HG03521 (cell line): ENCODE data around the gene TMC5.
"Not testable (repeated sequence)": the region's sequence is repeated elsewhere in the genome, so short reads cannot be mapped to it uniquely, and the experiment has no call there.

Experiments used
- ATAC-seq: cut with Tn5 transposase; IDR thresholded peaks from one replicate; pipeline ENCODE4 v1.9.1; 2021; ENCODE audit warnings: mild to moderate bottlenecking, moderate library complexity; ENCODE audit not compliant: unreplicated experiment

TMC5 gene

GRCh38 chr16:19528666-19529065 lies 111.0 kb downstream of the TMC5 start:
- no peak for ATAC-seq

- ATAC-seq = no peak
These were observed 114.9 kb downstream of the TMC5 start for GRCh38 chr16:19532601-19533000.

GRCh38 chr16:19540241-19540970 lies 122.7 kb downstream of the TMC5 start:
- ATAC-seq = no peak

DNA sequence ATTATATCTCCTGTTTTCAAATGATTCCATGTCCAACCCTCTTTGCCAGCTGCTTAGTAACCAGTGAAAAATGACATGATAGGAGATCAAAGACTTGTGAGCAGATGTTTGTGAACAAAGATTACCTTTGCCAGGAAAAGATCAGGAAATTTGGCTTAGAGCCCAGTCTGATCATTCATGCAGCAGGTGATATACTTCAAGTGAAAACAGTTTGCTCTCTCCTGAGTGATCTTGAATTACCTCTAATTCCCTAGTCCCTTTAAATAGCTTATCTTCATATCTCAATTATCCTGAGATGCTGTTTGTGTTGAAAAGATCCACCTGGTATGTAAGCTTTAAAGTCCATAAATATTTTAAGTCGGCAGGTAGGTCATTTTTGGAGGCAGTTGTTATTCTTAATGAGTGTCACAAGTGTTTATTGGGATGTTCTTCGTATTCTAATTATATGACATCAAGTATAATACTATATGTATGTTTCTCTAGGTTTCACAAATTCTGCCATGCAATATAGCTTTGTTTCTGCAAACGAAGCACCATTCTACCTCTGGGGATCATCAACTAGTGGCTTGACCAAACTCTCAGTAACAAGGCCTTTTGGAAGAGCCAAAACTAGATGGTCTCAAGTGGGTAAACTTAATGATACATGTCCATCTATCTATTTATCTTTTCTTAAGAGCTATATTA lies 124.6 kb downstream of the TMC5 start:
- no peak for ATAC-seq

GRCh38 chr16:19543278-19543996 lies 125.8 kb downstream of the TMC5 start:
- not testable (repeated sequence) for ATAC-seq

DNA sequence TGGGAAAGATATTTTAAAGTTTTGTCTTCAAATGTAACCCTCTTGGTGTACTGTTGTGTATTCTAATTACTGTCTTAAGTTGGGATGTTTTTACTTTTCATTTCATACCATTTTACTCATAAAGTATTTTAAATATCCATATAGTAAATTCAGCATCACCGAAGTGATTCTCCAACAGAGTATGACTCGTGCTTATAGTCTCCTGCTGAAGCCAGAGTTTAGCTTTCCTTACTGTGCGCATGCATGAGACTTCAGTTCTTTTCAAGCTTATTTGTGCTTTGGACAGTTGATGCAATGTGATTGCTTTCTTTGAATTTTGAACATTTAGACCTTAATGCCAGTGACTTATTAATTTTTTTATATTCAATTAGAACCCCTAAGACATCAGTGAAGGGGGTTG lies 130.5 kb downstream of the TMC5 start:
- no peak for ATAC-seq
